PC-3 (cell line): ENCODE results near the gene SEMA5A. TPM values are rescaled to one million over a fixed set of nuclear protein-coding genes. Genes with fewer than 3 reads are reported as not detected.

Experiments used
- ATAC-seq: fragments of 200-7000 bp; cut with Tn5 transposase; 2 replicates; pipeline ENCODE4 v1.9.1; 2020; ENCODE audit warnings: mild to moderate bottlenecking, moderate library complexity
- BruUV-seq: library from RNA; stranded (reverse); fragments of 400-500 nt; replicated peaks from 2 replicates; lab custom pipeline; 2021; lab: Mats Ljungman, UMichigan
- CTCF ChIA-PET: fragments of 300-600 bp; sonication (Branson Sonifier 250); formaldehyde crosslinking; loops from one replicate; lab custom pipeline; 2022; ENCODE audit warnings: antibody characterized with exemption; lab: Charles Lee
- POLR2A ChIA-PET: fragments of 300-600 bp; sonication (Branson Sonifier 250); formaldehyde crosslinking; loops from one replicate; lab custom pipeline; 2022; ENCODE audit warnings: antibody characterized with exemption; ENCODE audit not compliant: unreplicated experiment; lab: Charles Lee
- DNase-seq: peaks from one replicate; pipeline ENCODE4 v3.0.0-alpha.2; 2015
- H2AFZ ChIP-seq: fragments of 300-600 bp; sonication (generic); 2 replicates; pipeline ENCODE4 v1.6.0; 2016; ENCODE audit warnings: antibody characterized with exemption, low read length
- H3F3A ChIP-seq: fragments of 300-600 bp; sonication (generic); one replicate; pipeline ENCODE4 v1.6.0; 2017; ENCODE audit warnings: antibody characterized with exemption, low read length, control low read depth, mild to moderate bottlenecking; ENCODE audit not compliant: unreplicated experiment
- H3K27ac ChIP-seq: fragments of 300-600 bp; sonication (generic); 2 replicates; pipeline ENCODE4 v1.5.1; 2016; ENCODE audit warnings: mild to moderate bottlenecking, low read length
- H3K27me3 ChIP-seq: fragments of 300-600 bp; sonication (generic); 2 replicates; pipeline ENCODE4 v1.6.1; 2016; ENCODE audit warnings: low read length, mixed read lengths
- H3K36me3 ChIP-seq: fragments of 300-600 bp; sonication (generic); 2 replicates; pipeline ENCODE4 v1.6.1; 2016; ENCODE audit warnings: low read depth, mixed run types, low read length, mixed read lengths
- H3K4me1 ChIP-seq: fragments of 300-600 bp; sonication (generic); 2 replicates; pipeline ENCODE4 v1.5.1; 2016; ENCODE audit warnings: low read length; ENCODE audit not compliant: insufficient read depth
- H3K4me2 ChIP-seq: fragments of 300-600 bp; sonication (generic); 2 replicates; pipeline ENCODE4 v1.6.0; 2016; ENCODE audit warnings: low read length
- H3K4me3 ChIP-seq: fragments of 300-600 bp; sonication (generic); 2 replicates; pipeline ENCODE4 v1.5.1; 2016; ENCODE audit warnings: mild to moderate bottlenecking, low read length, mixed read lengths
- H3K79me2 ChIP-seq: fragments of 300-600 bp; sonication (generic); 2 replicates; pipeline ENCODE4 v1.6.1; 2017; ENCODE audit warnings: low read length, mixed read lengths
- H3K9ac ChIP-seq: fragments of 300-600 bp; sonication (generic); 2 replicates; pipeline ENCODE4 v1.6.0; 2016; ENCODE audit warnings: mild to moderate bottlenecking, low read length
- H3K9me2 ChIP-seq: fragments of 300-600 bp; sonication (generic); replicated peaks from 2 replicates; pipeline ENCODE4 v1.6.1; 2016; ENCODE audit warnings: mixed run types, low read length, mixed read lengths
- H3K9me3 ChIP-seq: fragments of 300-600 bp; sonication (generic); 2 replicates; pipeline ENCODE4 v1.6.1; 2016; ENCODE audit warnings: low read length, mixed read lengths
- H4K20me1 ChIP-seq: fragments of 300-600 bp; sonication (generic); 2 replicates; pipeline ENCODE4 v1.6.1; 2016; ENCODE audit warnings: low read length, mixed read lengths
- EZH2 ChIP-seq: fragments of 300-600 bp; sonication (generic); IDR thresholded peaks from one replicate; pipeline ENCODE4 v1.6.1; 2017; ENCODE audit warnings: antibody characterized with exemption, mild to moderate bottlenecking, low read length; ENCODE audit not compliant: unreplicated experiment
- EZH2phosphoT487 ChIP-seq: fragments of 300-600 bp; sonication (generic); IDR thresholded peaks from 2 replicates; pipeline ENCODE4 v1.6.1; 2018; ENCODE audit warnings: mild to moderate bottlenecking, antibody characterized with exemption, low read length, borderline replicate concordance
- intact Hi-C: fragments of 100-400 bp; cut with micrococcal nuclease; formaldehyde crosslinking; loops from 2 replicates; pipeline ENCODE4 v1.9.0; 2023
- total RNA-seq: library from RNA; depleted of rRNA; stranded (reverse); fragments of >200 nt; gene quantifications from 2 replicates; pipeline ENCODE4 v1.2.3, GENCODE V29; 2014
- TF ChIP-seq, protein P1 (sequence below): fragments of 300-600 bp; sonication (generic); conservative IDR thresholded peaks from 2 replicates; pipeline ENCODE4 v1.5.1; 2017; ENCODE audit warnings: antibody characterized with exemption, low read depth, mild to moderate bottlenecking, low read length

Gene SEMA5A
- total RNA-seq, 1 experiment from 2014 or later = 4.4 TPM

DNA sequence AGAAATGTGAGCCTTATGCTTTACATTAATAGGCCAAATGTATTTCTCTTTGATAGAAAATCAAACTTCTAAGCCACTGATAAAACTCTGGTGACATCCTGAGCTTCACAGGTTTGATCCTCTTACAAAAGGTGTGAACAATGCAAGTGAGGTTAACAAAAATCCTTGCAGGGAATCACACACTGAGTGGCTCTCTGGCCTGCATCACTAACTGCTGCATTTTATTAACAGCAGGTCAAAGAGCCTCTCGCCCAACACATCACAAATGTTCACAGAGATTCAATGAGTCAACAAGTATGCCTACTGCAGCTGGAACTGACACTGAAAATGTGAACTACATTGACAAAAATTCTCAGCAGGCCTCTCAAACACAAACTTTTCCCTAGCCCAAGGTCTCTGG lies 122.3 kb downstream of the SEMA5A start:
- BruUV-seq = no TSS peak
- no peak for DNase-seq

DNA sequence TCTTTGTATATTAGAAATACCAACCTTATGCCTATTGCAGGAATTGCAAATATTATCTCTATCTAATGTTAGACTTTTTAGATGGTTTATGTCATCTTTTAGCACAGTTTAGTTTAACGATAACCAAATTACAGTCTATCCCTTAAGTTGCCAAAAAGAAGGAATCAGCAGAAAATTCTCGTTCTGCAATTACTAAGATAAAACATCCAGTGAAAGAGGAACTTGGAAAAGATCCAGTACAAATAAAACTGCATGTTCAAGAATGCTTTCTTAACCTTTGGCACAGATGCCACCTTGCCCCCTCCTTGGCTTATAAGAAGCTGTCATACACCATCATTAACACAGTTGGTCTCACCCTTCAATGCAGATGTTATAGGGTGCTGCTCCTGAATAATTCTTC lies 124.0 kb downstream of the SEMA5A start:
- Histone ChIP-seq H3K9me2 (no peaks in the 10 kb centered on the region), H3K9me3 (no peaks in the 10 kb centered on the region), H3K36me3 (no peaks in the 10 kb centered on the region), H3K9ac (no peak overlapping the region), H3F3A (no peaks in the 10 kb centered on the region), H3K79me2 (no peaks in the 10 kb centered on the region), H3K4me2 (0 out of 2 replicates have a peak overlapping the region, but pooled peaks have one; percentile 12), H2AFZ (no peak overlapping the region), H3K4me3 (no peak overlapping the region), H4K20me1 (no peaks in the 10 kb centered on the region), H3K4me1 (peaks cover 10% of the 10 kb centered on the region), H3K27ac (no peak overlapping the region), H3K27me3 (no peaks in the 10 kb centered on the region)
- TF ChIP-seq EZH2phosphoT487 = no peak
- TF ChIP-seq, protein P1, sequence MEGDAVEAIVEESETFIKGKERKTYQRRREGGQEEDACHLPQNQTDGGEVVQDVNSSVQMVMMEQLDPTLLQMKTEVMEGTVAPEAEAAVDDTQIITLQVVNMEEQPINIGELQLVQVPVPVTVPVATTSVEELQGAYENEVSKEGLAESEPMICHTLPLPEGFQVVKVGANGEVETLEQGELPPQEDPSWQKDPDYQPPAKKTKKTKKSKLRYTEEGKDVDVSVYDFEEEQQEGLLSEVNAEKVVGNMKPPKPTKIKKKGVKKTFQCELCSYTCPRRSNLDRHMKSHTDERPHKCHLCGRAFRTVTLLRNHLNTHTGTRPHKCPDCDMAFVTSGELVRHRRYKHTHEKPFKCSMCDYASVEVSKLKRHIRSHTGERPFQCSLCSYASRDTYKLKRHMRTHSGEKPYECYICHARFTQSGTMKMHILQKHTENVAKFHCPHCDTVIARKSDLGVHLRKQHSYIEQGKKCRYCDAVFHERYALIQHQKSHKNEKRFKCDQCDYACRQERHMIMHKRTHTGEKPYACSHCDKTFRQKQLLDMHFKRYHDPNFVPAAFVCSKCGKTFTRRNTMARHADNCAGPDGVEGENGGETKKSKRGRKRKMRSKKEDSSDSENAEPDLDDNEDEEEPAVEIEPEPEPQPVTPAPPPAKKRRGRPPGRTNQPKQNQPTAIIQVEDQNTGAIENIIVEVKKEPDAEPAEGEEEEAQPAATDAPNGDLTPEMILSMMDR = no peak
- TF ChIP-seq EZH2 = no peak
- ChIA-PET POLR2A (no interaction called here), CTCF (no interaction called here)
- BruUV-seq = no TSS peak
- DNase-seq (peak; percentile 30), ATAC-seq (no peak)
- intact Hi-C loops = no loop called here

More for the DNA sequence above, 122.3 kb downstream of the SEMA5A start:
- H3K4me1 ChIP-seq = peaks cover 10% of the 10 kb centered on the region
- ATAC-seq = no peak
- H3K4me2 ChIP-seq = no peak overlapping the region
- no peaks in the 10 kb centered on the region for H3K36me3 ChIP-seq
- no peaks in the 10 kb centered on the region for H3F3A ChIP-seq
- CTCF ChIA-PET = no interaction called here
- intact Hi-C loops = no loop called here
- no peaks in the 10 kb centered on the region for H3K9me2 ChIP-seq
- H3K9ac ChIP-seq = no peak overlapping the region
- no peaks in the 10 kb centered on the region for H4K20me1 ChIP-seq
- no peaks in the 10 kb centered on the region for H3K9me3 ChIP-seq
- POLR2A ChIA-PET = no interaction called here
- no peaks in the 10 kb centered on the region for H3K79me2 ChIP-seq
- no peak overlapping the region for H2AFZ ChIP-seq
- TF ChIP-seq, protein P1 = no peak
- TF ChIP-seq EZH2phosphoT487 (no peak), EZH2 (no peak)
- no peak overlapping the region for H3K4me3 ChIP-seq
- H3K27me3 ChIP-seq = no peaks in the 10 kb centered on the region
- H3K27ac ChIP-seq = no peak overlapping the region

DNA sequence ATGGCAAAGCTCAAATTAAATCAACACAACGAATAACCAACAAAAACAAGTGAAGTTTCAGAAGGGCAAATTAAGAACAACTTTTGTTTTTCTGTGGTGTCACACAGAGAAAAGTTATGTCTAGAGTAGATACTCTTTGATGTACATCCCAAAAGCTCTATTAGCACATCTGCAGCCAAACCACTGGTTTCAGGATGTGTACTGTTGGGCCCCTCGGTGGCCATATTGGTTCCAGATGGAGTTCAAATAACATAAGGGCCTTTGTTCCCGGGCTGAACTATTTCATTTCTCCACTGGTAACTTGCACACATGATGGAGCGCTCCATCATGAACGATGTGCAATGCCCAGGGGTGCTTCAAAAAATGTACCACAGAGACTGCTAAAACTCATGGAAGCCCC lies 126.1 kb downstream of the SEMA5A start:
- no peak for DNase-seq
- no peak overlapping the region for H3K9ac ChIP-seq
- no peaks in the 10 kb centered on the region for H3K36me3 ChIP-seq
- H3K9me2 ChIP-seq = no peaks in the 10 kb centered on the region
- no peak overlapping the region for H2AFZ ChIP-seq
- H3K27me3 ChIP-seq = no peaks in the 10 kb centered on the region
- H3K4me2 ChIP-seq = no peak overlapping the region
- no peaks in the 10 kb centered on the region for H3F3A ChIP-seq
- H3K4me3 ChIP-seq = no peak overlapping the region
- BruUV-seq = no TSS peak
- H3K27ac ChIP-seq = no peak overlapping the region
- no peaks in the 10 kb centered on the region for H3K9me3 ChIP-seq
- ChIA-PET CTCF (no interaction called here), POLR2A (no interaction called here)
- ATAC-seq = no peak
- intact Hi-C loops = no loop called here
- peaks cover 10% of the 10 kb centered on the region for H3K4me1 ChIP-seq
- H4K20me1 ChIP-seq = no peaks in the 10 kb centered on the region
- no peaks in the 10 kb centered on the region for H3K79me2 ChIP-seq
- TF ChIP-seq, protein P1 = no peak
- TF ChIP-seq EZH2 = no peak
- TF ChIP-seq EZH2phosphoT487 = no peak
